SW480 (cell line): Measurements from ENCODE around the gene TRMT61A.
"Not testable (repeated sequence)": the region's sequence is repeated elsewhere in the genome, so short reads cannot be mapped to it uniquely, and the experiment has no call there.

Source experiments
- DNase-seq: peaks from one replicate; pipeline ENCODE4 v3.0.0-alpha.2; 2016; ENCODE audit warnings: low spot score

TRMT61A gene

DNA sequence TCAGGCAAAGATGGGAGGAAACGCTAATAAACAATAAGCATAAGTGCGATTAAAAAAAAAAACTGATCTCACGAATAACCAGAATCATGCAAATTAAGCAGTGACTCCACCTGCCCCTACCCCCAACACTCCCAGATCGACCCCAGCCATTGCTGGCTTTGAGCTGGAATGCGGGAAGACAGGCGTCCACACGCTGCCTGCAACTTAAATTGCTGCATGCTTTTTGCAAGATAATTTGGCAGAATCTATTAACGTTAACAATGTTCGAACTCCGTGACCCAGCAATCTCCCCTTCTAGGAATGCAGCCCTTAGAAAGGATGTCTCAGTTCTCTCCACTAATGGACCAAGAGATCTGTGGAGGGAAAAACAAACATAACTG is 5.4 kb upstream of the TRMT61A start:
- DNase-seq: no peak

DNA sequence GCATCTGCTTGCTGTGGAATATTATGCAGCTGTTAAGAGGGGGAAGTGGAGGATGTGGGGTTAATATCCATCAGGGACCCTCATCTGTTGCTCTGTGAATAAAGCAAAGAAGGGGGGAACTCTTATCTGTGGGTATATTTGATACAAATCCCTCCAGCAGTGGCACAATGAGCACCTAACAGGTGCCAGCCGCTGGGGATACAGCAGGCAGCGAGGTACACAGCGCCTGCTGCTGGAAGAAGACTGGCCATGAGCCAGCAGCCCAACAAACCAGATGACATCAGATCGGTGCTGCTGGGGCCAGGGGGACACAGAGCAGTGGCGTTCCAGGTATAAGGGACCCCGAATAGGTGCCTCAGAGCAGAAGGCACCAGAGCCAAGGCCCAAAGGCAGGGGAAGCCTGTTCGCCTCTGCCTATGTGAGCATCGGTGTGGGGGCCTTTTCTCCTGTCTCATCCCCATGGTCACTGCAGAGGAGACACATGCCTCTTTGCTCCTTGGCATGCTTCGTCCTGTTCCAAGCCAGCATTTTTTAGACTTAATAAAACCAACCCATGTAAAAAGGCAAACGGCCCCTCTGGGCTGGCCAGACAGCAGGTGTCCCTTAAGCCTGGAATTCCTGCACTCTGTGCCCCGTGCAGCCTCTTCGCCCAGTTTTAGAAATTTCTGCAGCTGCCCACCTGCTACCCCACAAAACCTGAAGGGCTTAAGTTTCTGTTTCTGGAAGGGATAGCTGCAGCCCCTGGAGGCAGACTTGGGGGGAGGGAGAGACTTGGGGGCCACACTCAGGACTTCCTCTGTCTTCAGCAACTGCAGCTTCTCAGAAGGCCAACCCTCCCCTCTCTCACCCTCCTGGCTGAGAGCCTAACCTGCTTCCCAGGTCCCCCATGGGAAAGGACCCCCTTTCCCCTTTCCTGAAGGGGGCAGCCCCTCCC is 4.7 kb upstream of the TRMT61A start:
- DNase-seq: no peak

DNA sequence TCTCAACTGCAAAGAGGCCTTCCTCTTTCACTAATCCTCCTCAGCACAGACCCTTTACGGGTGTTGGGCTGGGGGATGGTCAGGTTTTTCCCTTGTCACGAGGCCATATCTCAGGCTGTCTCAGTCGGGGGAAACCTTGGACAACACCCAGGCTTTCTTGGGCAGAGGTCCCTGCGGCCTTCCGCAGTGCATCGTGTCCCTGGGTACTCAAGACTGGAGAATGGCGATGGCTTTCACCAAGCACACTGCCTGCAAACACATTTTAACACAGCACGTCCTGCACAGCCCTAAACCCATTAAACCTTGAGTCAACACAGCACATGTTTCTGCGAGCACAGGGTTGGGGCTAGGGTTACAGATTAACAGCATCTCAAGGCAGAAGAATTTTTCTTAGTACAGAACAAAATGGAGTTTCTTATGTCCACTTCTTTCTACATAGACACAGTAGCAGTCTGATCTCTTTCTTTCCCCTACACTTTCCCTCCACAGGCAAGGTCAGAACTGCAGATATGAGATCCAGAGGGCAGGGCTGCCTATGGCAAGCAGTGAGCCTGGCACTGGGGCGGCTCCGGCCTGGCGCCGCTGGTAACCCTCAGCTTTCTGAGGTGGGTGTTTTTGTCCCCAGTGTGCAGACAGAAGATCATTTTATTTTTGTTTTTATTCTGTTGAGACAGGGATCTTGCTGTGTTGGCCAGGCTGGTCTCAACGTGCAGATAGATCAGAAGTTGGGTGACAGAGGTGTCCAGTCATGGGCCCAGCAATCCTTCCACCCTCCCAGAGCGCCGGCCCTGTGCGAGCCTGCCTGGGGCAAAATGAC is 3.4 kb upstream of the TRMT61A start:
- DNase-seq: not testable (repeated sequence)

- DNase-seq: no peak
Observed at GRCh38 chr14:103526247-103526913, 2.6 kb upstream of the TRMT61A start.

- DNase-seq: no peak
Observed at GRCh38 chr14:103526914-103527248, 2.1 kb upstream of the TRMT61A start.

DNA sequence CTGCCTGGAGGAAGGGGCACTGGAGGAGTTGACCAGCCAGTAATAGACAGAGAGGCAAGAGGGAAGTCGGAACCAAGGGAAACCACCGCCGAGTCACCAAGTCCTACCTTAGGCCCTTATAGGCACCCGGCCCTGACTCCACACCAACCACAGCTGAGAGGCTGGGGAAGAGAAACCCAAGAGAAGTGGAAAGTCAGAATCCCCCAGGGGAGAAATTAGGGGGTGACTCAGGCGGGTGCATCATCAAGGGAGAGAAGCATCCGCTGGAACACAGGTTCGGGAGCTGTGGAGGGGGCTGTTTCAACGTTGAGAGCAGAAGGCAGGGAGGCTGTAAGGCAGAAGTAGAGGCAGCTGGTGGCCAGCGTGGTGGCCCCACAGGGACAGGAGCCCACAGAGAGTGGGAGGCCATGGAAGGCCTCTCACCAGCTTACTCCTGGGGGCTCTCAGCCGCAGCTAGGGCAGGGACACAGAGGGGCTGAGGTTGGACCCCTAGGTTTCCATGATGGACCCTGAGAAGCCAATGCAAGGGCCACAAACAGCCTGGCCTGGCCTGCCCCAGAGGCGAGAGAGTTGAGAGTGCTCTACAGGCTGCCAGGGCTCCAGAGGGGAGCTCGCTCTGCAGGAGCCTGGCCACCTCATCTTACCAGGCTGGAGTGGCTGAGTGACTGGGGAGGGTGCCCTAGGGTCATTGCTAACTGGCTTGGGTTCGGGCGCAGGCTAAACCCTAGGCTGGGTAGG is 1.4 kb upstream of the TRMT61A start:
- no peak for DNase-seq

DNA sequence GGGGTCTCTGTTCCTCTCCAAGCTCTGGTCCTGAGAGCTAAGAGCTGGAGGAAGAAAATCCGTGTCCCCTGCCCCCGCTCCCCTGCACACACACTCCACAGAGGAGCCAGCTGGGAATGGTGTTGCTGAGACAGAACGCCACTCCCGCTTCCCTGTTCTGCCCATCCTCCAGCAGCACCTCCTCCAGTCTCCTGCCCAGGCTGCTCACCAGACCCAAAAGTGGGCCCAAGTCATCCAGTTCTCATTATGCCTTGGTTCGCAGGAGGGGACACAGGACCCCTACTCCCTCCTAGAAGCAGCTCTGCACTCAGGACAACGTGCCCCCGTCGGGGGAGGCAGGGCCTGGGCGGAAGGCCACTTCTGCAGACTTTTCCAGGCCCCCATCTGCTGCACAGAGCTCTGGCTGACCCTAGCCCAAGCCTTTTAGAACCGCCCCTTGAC is 830 bp upstream of the TRMT61A start:
- DNase-seq: no peak

DNA sequence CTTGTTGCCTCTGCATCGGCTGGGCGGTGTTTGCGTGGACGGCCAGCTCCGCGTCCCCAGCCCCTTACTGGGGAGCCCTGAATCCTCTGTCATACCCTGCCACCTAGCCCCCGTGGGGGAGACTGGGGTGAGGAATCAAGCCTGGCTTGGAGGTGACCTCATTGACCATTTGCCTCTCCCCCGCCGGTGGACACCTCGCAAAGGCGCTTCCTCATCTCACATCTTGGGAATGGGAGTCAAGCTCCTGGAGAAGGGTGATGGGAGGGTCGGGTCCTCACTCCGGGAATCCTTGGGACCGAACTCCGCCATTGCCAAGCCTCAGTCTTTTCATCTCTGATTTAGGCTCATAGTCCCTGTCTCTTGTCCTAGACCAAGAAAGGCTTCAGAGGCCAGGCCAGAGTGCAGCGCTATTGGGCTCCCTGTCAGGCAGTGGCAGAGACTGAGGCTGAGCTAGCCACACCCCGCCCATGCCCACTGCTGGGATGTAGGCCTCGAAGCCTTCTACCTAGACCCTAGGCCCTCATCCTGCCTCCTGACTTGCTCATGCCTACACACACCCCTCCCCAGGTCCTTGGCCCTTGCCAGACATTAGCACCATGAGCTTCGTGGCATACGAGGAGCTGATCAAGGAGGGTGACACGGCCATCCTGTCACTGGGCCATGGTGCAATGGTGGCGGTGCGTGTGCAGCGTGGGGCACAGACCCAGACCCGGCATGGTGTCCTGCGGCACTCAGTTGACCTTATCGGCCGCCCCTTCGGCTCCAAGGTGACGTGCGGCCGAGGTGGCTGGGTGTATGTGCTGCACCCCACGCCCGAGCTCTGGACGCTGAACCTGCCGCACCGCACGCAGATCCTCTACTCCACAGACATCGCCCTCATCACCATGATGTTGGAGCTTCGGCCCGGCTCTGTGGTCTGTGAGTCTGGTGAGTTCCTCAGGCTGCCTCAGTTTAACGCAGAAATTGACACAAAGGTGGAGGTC is 678 bp downstream of the TRMT61A start:
- no peak for DNase-seq

- no peak for DNase-seq
Observed at GRCh38 chr14:103530390-103530789, 1.4 kb downstream of the TRMT61A start.

GRCh38 chr14:103530831-103531230 is 1.8 kb downstream of the TRMT61A start:
- DNase-seq: no peak

DNA sequence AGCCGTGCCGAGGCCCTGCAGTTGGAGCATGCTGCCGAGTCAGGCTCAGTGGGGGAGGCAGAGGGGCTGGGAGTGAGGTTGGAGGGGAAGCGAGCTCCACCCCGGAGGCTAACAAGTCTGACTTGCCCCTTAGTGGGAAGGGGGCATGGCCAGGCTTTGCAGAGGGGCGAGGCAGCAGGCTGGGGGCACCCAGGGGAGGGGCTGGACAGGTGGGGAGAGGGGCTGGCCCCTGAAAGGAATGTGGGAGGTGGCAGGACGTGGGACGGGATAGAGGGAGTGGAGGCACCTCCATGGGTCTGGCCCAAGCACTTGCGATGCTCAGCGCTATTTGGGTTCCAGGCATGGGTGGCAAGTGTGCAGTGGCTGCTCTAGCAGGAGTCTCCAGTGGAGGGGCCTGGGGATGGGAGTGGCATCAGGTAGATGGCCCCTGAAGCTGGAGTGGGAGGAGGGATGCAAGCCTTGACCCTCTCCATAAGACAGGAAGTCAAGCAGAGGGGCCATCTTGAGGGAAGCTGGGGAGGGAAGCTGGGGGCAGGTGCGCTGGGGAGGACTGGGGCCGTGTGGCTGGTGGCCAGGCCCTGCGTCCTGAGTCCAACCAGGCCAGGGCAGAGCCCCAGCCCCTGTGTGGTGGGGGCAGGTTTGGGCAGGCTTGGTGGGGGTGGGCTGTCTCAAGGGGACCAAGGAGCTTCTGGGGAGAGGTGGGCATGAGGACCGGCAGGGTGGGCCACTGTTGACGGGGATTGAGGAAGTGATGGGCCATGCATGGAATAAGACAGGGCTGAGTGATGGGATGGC is 2.6 kb downstream of the TRMT61A start:
- no peak for DNase-seq

DNA sequence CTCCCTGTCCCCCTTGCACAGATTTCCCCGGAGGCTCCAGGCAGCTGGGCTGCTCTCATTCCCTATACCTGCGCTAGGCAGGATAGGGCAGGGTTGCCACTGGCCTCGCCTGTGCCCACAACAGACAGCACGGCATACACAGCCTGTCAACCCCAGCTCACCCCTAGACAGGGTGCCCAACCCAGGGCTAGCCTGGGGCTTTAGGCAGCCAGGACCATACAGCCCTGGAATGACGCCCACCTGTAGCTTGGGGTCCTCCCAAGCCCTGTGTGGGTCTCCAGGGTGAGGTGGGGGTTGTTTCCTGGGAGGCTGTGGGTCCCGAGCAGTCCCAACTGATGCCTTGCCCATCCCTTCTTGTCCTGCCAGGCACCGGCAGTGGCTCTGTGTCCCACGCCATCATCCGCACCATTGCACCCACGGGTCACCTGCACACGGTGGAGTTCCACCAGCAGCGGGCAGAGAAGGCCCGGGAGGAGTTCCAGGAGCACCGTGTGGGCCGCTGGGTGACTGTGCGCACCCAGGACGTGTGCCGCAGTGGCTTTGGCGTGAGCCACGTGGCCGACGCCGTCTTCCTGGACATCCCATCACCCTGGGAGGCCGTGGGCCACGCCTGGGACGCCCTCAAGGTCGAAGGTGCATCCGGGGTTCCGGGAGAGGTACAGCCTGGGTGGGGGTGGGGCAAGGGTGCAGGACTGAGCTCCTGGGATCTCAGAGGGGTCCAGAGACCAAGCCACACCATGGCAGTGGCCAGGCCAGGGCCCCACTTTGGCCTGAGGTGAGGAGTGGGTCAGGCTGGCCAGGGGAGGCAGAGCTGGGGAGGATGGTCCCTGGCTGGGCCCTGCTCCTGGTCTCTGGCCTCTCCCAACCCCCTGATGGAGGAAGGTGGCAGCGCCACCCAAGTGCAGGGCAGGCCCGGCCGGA is 3.5 kb downstream of the TRMT61A start:
- DNase-seq: no peak

DNA sequence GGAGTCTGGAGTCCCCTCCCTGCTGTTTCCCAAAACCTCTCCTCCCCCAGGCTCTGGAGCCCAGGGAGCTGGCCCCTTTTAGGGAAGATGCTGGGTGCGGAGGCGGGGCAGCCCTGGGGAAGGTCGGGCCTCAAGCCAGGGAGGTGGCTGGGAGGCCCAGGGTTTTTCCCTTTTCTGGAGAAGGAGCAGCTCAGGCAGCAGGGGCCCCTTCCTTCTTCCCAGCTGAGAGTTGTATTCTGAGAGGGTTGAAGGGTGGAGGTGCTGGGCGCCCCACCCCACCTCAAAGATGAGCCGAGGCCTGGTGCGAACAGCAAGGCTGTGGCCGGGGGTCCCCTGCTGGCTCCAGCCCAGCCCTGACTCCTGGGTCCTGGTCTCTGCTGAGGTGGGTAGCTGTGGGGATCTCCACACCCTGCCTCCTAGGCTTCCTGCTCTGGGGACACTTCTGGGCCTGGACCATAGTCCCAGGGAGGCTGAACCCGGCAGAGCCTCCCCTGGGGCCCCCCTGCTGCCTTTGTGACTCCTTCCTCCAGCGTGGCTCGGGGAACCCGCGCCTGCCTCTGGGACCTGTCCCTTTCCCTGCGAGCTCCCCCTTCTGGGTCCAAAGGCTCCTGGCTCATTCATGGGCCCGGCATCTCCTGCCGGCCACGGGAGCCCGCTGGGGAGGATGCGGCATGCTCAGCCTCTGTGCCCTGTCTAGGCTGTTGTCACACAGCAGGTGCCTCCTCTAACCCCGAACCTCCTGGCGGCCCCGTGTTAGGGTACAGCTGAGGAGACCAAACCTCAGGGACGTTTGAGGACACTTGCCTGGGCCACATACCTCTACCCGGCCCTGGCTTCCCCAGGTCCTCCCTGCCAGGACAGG is 4.4 kb downstream of the TRMT61A start:
- no peak for DNase-seq

DNA sequence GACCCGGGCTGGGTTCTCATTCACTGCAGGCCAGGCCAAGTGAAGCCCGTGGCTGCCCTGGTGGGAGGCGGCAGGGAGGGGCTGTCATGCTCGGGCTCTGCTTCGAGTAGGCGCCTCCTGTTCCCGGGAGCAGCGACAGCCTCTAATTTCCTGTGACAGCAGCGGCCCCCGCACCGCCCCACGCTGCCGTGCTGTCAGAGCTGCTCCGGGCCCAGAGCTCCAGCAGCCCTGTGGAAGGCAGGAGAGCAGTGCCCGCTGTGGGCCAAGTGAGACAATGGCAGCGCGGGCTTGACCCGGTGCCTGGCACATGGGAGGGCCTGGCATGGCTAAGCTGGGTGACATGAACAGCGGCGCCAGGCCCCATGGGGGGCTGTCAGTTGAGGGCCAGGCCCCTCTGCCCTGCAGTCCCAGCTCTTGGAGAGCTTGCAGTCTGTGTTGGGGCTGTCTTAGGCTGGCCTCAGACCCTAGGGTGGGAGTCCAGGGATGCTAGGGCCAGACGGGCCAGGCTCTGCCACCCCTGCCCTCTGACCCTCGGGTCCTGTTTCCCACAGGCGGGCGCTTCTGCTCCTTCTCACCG is 5.1 kb downstream of the TRMT61A start:
- DNase-seq: no peak

DNA sequence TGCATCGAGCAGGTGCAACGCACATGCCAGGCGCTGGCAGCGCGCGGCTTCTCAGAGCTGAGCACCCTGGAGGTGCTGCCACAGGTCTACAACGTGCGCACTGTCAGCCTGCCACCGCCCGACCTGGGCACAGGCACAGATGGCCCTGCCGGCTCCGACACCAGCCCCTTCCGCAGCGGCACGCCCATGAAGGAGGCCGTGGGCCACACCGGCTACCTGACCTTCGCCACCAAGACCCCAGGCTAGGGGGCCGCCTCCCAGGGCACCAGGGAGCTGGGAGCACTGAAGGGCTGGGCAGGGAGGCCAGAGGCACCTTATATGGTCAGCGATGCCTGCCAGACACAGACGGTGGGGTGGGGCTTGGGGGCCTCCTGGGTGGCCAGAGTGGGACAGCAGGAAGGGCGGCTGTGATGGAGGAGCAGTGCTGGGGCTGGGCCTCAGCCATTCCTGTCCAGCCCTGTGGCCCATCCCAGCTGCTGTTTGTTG is 5.6 kb downstream of the TRMT61A start:
- no peak for DNase-seq

GRCh38 chr14:103535081-103535890 is 6.3 kb downstream of the TRMT61A start:
- no peak for DNase-seq
